NT2/D1 (cell line): ENCODE data around the gene PRKCH.

Experiments used
- DNase-seq: peaks from one replicate; pipeline ENCODE4 v3.0.0-alpha.2; 2011; ENCODE audit warnings: low read depth, low spot score
- H3K27me3 ChIP-seq: 2 replicates; pipeline ENCODE4 v1.6.0; 2011; ENCODE audit warnings: mild to moderate bottlenecking; ENCODE audit not compliant: insufficient read length, insufficient read depth
- H3K36me3 ChIP-seq: 2 replicates; pipeline ENCODE4 v1.6.1; 2011; ENCODE audit warnings: mild to moderate bottlenecking, low read length, mixed read lengths; ENCODE audit not compliant: insufficient read depth, insufficient read length
- H3K4me1 ChIP-seq: 2 replicates; pipeline ENCODE4 v1.5.1; 2011; ENCODE audit not compliant: insufficient read depth, insufficient read length
- H3K4me3 ChIP-seq: 2 replicates; pipeline ENCODE4 v1.5.1; 2011; ENCODE audit warnings: low read depth; ENCODE audit not compliant: insufficient read length
- H3K9ac ChIP-seq: 2 replicates; pipeline ENCODE4 v1.6.0; 2011; ENCODE audit warnings: low read depth; ENCODE audit not compliant: insufficient read length
- H3K9me3 ChIP-seq: 2 replicates; pipeline ENCODE4 v1.5.1; 2011; ENCODE audit warnings: mild to moderate bottlenecking, low read length; ENCODE audit not compliant: insufficient read depth
- SUZ12 ChIP-seq: IDR thresholded peaks from 2 replicates; pipeline ENCODE4 v1.6.1; 2011; ENCODE audit not compliant: insufficient read length, insufficient read depth; ENCODE audit errors: extremely low read depth
- YY1 ChIP-seq: IDR thresholded peaks from 2 replicates; pipeline ENCODE4 v1.6.1; 2011; ENCODE audit not compliant: insufficient read length, insufficient read depth
- ZNF274 ChIP-seq: IDR thresholded peaks from 2 replicates; pipeline ENCODE4 v1.6.1; 2011; ENCODE audit warnings: mild to moderate bottlenecking, low read depth, low read length

Gene PRKCH

GRCh38 chr14:61532123-61532505 lies 210.7 kb downstream of the PRKCH start:
- DNase-seq = no peak
- TF ChIP-seq ZNF274 (no peak), YY1 (no peak), SUZ12 (no peak)
- Histone ChIP-seq H3K27me3 (no peaks in the 10 kb centered on the region), H3K9ac (no peak overlapping the region), H3K9me3 (no peaks in the 10 kb centered on the region), H3K36me3 (no peaks in the 10 kb centered on the region), H3K4me1 (peaks cover 9% of the 10 kb centered on the region), H3K4me3 (no peak overlapping the region)

DNA sequence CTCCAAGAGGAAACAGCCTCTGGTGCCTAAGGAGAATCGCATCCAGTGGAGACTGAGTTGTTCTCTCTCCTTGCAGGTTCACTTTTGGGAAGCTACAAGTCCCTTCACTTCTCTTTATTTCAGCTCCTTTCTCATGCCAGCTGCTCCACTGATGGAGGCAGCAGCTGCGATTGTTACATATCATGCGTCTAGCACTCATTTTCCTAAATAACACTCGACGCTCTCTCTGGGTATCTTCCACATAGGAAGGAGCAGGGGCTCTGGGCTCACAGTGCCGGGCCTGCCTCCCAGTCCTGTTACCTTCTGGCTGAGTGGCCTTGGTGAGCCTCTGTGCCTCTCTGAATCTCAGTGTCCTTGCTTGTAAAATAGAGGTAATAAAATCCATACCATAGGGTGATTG lies 211.4 kb downstream of the PRKCH start:
- H3K36me3 ChIP-seq = no peaks in the 10 kb centered on the region
- H3K9me3 ChIP-seq = no peaks in the 10 kb centered on the region
- H3K4me3 ChIP-seq = no peak overlapping the region
- no peak for DNase-seq
- TF ChIP-seq SUZ12 (no peak), ZNF274 (no peak), YY1 (no peak)
- peaks cover 7% of the 10 kb centered on the region for H3K4me1 ChIP-seq
- no peak overlapping the region for H3K9ac ChIP-seq
- no peaks in the 10 kb centered on the region for H3K27me3 ChIP-seq

DNA sequence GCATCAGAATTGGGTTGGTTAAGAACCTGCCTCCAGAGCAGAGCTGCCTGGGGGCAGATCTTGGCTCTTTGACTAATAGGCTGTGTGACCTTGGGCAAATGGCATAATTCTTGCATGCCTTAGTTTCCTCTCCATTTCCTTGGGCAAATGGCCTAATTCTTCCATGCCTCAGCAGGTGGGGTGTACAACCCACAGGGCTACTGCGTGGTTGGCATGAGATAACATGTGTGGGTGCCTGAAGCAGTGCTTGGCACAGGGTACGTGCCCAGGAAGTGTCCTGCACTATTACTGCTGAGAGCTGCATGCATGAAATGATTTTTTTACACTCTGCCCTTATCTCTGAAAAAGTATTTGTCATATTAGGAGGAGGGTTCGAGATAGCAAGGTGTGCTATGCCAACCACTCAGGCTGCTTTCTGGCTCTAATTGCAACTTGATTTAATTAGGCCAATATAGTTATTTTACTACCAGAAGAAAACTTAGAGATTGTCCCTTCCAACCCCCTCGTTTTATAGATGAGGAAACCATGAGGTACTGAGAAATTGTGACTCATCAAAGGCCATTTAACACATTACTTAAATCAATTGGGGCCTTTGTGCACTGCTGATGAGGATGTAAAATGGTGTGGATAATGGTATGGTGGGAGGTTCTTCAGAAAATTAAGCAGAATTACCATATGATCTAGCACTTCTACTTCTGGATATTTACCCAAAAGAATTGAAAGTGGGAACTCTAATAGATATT lies 212.3 kb downstream of the PRKCH start:
- peaks cover 7% of the 10 kb centered on the region for H3K4me1 ChIP-seq

DNA sequence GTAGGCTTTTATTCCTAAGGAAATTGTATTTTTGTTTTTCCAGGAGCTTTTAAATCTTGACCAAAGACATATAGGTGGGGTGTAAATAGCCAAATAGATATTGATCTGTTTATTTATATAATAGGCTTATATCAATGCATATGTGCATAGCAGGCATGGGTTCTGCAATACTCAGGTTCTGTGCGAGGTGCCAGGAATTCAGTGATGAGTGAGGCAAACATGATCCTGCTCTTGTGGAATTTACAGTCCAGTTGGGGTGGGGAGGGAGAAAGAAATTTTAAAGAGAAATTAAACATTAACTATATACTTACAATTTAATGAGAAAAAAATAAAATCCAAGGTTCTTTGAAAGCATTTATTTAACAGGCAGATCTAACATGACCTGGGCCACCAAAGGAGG lies 213.7 kb downstream of the PRKCH start:
- Histone ChIP-seq H3K4me1 (peaks cover 7% of the 10 kb centered on the region), H3K9me3 (no peaks in the 10 kb centered on the region), H3K4me3 (no peak overlapping the region), H3K9ac (no peak overlapping the region), H3K36me3 (no peaks in the 10 kb centered on the region), H3K27me3 (no peaks in the 10 kb centered on the region)
- DNase-seq = no peak
- TF ChIP-seq SUZ12 (no peak), ZNF274 (no peak), YY1 (no peak)

More for the DNA sequence above, 212.3 kb downstream of the PRKCH start:
- no peaks in the 10 kb centered on the region for H3K36me3 ChIP-seq
- H3K4me3 ChIP-seq = no peak overlapping the region
- H3K27me3 ChIP-seq = no peaks in the 10 kb centered on the region
- TF ChIP-seq ZNF274 (no peak), YY1 (no peak), SUZ12 (no peak)
- no peak for DNase-seq
- H3K9me3 ChIP-seq = no peaks in the 10 kb centered on the region
- H3K9ac ChIP-seq = no peak overlapping the region

DNA sequence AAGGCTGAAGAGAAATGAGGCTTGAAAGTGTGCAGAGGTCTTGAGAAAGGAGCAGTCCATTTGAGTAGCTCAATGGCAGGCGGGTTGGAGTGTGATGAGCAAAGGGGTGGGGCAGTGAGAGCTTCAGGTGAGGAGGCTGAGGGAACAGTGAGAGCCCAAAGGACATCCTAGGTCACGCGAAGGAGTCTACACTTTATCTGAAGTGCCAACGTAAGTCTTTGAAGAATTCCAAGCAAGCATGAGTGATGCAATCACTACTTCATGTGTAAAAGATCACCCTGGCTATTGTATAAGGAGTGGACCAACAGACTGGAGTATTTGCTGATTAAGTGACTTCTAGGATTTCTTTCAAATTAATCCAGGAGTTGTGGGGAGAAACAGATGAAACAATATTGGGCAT lies 214.1 kb downstream of the PRKCH start:
- H3K36me3 ChIP-seq = no peaks in the 10 kb centered on the region
- TF ChIP-seq YY1 (no peak), ZNF274 (no peak), SUZ12 (no peak)
- no peaks in the 10 kb centered on the region for H3K9me3 ChIP-seq
- H3K27me3 ChIP-seq = no peaks in the 10 kb centered on the region
- no peak overlapping the region for H3K4me3 ChIP-seq
- peaks cover 7% of the 10 kb centered on the region for H3K4me1 ChIP-seq
- H3K9ac ChIP-seq = no peak overlapping the region
- DNase-seq = no peak

- peaks cover 7% of the 10 kb centered on the region for H3K4me1 ChIP-seq
- H3K36me3 ChIP-seq = no peaks in the 10 kb centered on the region
- TF ChIP-seq YY1 (no peak), SUZ12 (no peak), ZNF274 (no peak)
- H3K27me3 ChIP-seq = no peaks in the 10 kb centered on the region
- DNase-seq = no peak
- no peak overlapping the region for H3K4me3 ChIP-seq
- H3K9me3 ChIP-seq = no peaks in the 10 kb centered on the region
- no peak overlapping the region for H3K9ac ChIP-seq
Observed at GRCh38 chr14:61536661-61537562, 215.5 kb downstream of the PRKCH start.
